Stimulated activated naive CD8-positive, alpha-beta T cell treated with anti-CD3 and anti-CD28 coated beads, Interleukin-15, Interleukin-2, amounts not matched to agents 100 ng/mL and 50 ng/mL, for 24 hours (primary cell): ENCODE data around the gene MIA3.

Source experiments
- H3K27ac Mint-ChIP-seq: one replicate; pipeline ENCODE4 v1.8.0; 2021; ENCODE audit warnings: mild to moderate bottlenecking, mixed read lengths
- H3K27me3 Mint-ChIP-seq: one replicate; pipeline ENCODE4 v1.8.0; 2021; ENCODE audit warnings: mixed read lengths
- H3K36me3 Mint-ChIP-seq: one replicate; pipeline ENCODE4 v1.8.0; 2021; ENCODE audit warnings: low read depth, mixed read lengths
- H3K4me1 Mint-ChIP-seq: one replicate; pipeline ENCODE4 v1.8.0; 2021; ENCODE audit warnings: low read depth, mixed read lengths
- H3K4me3 Mint-ChIP-seq: one replicate; pipeline ENCODE4 v1.8.0; 2021; ENCODE audit warnings: mild to moderate bottlenecking, mixed read lengths
- H3K9me3 Mint-ChIP-seq: one replicate; pipeline ENCODE4 v1.8.0; 2021; ENCODE audit warnings: mixed read lengths

Gene MIA3, protein sequence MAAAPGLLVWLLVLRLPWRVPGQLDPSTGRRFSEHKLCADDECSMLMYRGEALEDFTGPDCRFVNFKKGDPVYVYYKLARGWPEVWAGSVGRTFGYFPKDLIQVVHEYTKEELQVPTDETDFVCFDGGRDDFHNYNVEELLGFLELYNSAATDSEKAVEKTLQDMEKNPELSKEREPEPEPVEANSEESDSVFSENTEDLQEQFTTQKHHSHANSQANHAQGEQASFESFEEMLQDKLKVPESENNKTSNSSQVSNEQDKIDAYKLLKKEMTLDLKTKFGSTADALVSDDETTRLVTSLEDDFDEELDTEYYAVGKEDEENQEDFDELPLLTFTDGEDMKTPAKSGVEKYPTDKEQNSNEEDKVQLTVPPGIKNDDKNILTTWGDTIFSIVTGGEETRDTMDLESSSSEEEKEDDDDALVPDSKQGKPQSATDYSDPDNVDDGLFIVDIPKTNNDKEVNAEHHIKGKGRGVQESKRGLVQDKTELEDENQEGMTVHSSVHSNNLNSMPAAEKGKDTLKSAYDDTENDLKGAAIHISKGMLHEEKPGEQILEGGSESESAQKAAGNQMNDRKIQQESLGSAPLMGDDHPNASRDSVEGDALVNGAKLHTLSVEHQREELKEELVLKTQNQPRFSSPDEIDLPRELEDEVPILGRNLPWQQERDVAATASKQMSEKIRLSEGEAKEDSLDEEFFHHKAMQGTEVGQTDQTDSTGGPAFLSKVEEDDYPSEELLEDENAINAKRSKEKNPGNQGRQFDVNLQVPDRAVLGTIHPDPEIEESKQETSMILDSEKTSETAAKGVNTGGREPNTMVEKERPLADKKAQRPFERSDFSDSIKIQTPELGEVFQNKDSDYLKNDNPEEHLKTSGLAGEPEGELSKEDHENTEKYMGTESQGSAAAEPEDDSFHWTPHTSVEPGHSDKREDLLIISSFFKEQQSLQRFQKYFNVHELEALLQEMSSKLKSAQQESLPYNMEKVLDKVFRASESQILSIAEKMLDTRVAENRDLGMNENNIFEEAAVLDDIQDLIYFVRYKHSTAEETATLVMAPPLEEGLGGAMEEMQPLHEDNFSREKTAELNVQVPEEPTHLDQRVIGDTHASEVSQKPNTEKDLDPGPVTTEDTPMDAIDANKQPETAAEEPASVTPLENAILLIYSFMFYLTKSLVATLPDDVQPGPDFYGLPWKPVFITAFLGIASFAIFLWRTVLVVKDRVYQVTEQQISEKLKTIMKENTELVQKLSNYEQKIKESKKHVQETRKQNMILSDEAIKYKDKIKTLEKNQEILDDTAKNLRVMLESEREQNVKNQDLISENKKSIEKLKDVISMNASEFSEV (N-terminal part only)

DNA sequence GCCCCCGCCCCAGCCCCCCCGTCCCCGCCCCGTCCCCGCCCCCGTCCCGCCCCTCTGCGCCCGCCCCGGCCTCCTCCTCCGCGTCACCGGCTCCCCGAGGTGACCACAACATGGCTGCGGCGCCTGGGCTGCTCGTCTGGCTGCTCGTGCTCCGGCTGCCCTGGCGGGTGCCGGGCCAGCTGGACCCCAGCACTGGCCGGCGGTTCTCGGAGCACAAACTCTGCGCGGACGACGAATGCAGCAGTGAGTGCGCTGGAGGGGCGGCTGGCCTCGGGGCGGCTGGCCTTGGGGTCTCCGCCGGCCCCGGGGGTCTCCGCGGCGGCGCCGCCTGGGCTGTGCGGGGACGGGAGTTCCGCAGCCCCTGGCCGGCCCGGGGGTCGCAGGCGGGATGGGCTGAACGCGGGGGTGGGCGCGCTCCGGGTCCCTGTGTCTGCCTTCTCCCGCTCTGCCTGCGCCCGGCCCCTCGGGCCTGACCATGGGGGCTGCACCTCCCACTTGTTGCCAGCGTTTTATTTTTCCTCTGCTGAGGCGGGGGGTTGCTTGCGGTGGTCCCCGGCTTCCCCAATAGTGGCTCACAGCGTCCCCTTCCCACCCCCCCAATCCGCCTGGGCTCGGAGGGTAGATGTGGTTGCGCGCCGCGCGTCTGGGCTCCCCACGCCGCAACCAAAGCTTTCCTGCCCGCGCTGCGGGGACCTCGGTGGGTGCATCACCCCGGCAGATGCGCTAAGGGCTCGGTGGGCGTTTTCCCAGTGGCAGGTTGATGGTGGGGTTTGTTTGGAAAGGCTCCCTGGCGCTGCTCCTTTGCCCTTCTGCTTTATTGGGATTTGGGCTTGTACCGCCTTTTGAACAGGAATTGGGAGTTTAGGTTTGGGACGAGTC, at the start of gene MIA3:
MIA3 (plus strand) TSS at position 97 of the 879 bp plus-strand sequence; CDS start at position 111, 14 bp downstream.
- H3K4me3 Mint-ChIP-seq = peak within 1 kb of the TSS; percentile 84
- peaks cover 18% of the 10 kb centered on the region for H3K27me3 Mint-ChIP-seq
- H3K9me3 Mint-ChIP-seq = no peaks in the 10 kb centered on the region
- H3K4me1 Mint-ChIP-seq = peaks cover 37% of the 10 kb centered on the region
- H3K27ac Mint-ChIP-seq = peak within 1 kb of the TSS; percentile 90
- H3K36me3 Mint-ChIP-seq = peaks cover 17% of the 10 kb centered on the region

DNA sequence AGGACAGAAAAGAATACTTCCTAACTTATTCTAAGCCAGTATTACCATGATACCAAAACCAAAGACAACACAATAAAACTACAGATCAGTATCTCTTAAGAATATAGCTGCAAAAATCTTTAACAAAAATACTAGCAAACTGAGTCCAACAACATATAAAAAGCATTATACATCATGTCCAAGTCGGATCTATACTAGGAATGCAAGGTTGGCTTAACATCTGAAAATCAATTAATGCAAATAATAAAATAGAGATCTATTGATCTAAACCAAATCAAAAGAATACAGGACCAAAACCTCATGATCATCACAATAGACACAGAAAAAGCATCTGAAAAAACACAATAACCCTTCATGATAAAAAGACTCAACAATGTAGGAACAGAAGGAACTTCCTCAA, 47.1 kb upstream of the MIA3 start:
- Mint-ChIP-seq H3K27me3 (no peaks in the 10 kb centered on the region), H3K27ac (no peak overlapping the region), H3K4me3 (no peak overlapping the region), H3K4me1 (peaks cover 8% of the 10 kb centered on the region), H3K36me3 (peaks cover 78% of the 10 kb centered on the region), H3K9me3 (no peaks in the 10 kb centered on the region)

DNA sequence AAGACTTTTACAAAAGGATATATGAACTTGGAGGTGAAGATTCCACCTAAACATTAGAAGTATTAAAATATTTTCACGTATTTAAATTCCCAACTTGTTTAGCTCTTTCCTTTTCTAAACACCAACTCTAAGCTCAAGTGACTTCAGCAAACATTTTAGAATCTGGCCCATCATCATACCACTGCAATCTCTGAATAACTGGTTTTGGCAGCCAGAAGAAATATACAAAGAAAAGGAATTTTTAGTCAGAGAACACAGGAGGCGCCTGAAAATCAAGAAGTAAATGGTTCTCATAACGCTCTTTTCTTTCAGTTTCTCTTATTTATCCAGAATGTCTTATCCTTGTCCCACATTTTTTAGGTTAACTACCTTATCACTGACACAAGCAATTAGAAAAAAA, 38.6 kb upstream of the MIA3 start:
- no peak overlapping the region for H3K27ac Mint-ChIP-seq
- no peak overlapping the region for H3K4me3 Mint-ChIP-seq
- no peaks in the 10 kb centered on the region for H3K9me3 Mint-ChIP-seq
- peaks cover 23% of the 10 kb centered on the region for H3K4me1 Mint-ChIP-seq
- peaks cover 90% of the 10 kb centered on the region for H3K36me3 Mint-ChIP-seq
- H3K27me3 Mint-ChIP-seq = no peaks in the 10 kb centered on the region

DNA sequence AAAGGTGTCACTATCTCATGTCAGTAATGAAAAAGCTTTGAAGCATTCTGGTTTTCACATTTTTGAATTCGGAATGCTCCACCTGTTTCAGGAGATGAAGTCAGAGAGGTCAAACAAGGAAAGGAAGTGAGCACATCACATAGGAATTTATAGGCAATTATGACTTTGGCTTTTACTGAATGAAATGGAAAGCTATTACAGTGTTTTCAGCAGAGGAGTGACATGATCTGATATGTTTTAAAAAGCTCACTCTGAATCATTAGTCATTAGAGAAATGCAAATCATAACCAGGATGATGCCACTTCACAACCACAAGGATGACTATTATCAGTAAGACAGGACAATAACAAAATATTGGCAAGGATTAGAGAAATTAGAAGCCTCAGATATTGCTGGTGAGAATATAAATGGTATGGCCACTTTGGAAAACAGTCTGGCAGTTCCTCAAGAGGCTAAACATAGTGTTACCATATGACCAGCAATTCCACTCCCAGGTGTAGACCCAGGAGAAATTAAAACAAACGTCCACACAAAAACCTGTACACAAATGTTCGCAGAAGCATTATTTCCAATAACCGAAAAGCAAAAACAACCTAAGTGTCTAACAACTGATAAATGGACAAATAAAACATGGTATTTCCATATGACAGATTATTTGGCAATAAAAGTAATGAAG, 35.7 kb upstream of the MIA3 start:
- H3K4me3 Mint-ChIP-seq = no peak overlapping the region
- H3K4me1 Mint-ChIP-seq = peaks cover 43% of the 10 kb centered on the region
- H3K27ac Mint-ChIP-seq = no peak overlapping the region
- H3K9me3 Mint-ChIP-seq = no peaks in the 10 kb centered on the region
- peaks cover 84% of the 10 kb centered on the region for H3K36me3 Mint-ChIP-seq
- H3K27me3 Mint-ChIP-seq = no peaks in the 10 kb centered on the region

DNA sequence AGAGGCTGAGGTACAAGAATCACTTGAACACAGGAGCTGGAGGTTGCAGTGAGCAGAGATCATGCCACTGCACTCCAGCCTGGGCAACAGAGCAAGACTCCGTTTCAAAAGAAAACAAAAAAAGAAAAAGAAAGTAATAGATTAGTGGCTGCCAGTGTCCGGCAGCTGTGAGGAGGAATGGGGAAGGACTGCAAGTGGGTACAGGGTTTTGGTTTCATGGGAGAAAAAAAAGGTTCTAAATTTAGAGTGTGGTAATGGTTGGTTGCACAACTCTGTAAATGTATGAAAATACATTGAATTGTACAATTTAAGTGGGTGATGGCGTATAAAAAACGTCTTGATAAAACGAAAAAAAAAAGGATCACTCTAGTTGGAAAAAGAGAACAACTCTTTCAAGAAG, 34.8 kb upstream of the MIA3 start:
- Mint-ChIP-seq H3K27ac (peak overlapping the region; percentile 68), H3K4me1 (peaks cover 52% of the 10 kb centered on the region), H3K36me3 (peaks cover 84% of the 10 kb centered on the region), H3K27me3 (no peaks in the 10 kb centered on the region), H3K9me3 (no peaks in the 10 kb centered on the region), H3K4me3 (peak overlapping the region; percentile 40)

DNA sequence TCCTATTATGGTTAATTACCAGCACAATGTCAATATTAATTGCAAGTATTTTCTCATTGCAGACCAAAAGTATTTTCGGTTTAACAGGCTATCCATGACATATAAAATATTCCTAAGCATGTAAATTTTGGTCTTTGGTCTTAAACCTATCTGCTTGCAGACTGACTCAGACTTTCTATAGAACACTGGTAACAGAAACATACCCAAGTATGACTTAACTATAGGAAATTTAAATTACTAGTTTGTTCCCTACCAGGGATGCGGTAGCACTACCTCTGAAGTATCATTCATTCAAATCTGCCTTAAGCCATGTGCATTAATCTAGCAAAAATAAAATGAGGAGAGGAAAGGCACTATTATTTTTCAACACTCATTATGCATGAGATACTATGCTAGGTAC, 31.1 kb upstream of the MIA3 start:
- H3K9me3 Mint-ChIP-seq = no peaks in the 10 kb centered on the region
- peak overlapping the region; percentile 47 for H3K4me3 Mint-ChIP-seq
- peaks cover 67% of the 10 kb centered on the region for H3K36me3 Mint-ChIP-seq
- H3K27ac Mint-ChIP-seq = peak overlapping the region; percentile 76
- no peaks in the 10 kb centered on the region for H3K27me3 Mint-ChIP-seq
- H3K4me1 Mint-ChIP-seq = peaks cover 71% of the 10 kb centered on the region

DNA sequence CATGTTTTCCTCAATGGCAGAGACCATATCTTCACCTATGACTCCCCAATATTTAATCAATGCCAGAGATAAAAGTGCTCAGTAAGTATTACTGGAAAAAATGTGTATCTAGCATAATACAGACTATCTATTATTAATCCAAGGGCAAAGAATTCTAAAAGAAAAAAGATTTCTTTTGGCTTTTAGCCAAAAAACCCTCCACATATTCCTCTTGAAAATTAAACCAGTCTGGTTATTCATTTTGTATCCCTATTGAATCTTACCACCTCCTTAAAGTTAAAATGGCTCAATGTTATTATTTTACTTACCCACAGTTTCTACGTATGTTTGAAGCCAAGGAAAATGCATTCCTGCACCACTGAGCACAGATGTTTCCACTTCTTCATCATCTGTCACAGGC, 29.8 kb upstream of the MIA3 start:
- peaks cover 54% of the 10 kb centered on the region for H3K36me3 Mint-ChIP-seq
- peaks cover 58% of the 10 kb centered on the region for H3K4me1 Mint-ChIP-seq
- peak overlapping the region; percentile 59 for H3K27ac Mint-ChIP-seq
- peak overlapping the region; percentile 97 for H3K4me3 Mint-ChIP-seq
- H3K9me3 Mint-ChIP-seq = no peaks in the 10 kb centered on the region
- H3K27me3 Mint-ChIP-seq = no peaks in the 10 kb centered on the region

DNA sequence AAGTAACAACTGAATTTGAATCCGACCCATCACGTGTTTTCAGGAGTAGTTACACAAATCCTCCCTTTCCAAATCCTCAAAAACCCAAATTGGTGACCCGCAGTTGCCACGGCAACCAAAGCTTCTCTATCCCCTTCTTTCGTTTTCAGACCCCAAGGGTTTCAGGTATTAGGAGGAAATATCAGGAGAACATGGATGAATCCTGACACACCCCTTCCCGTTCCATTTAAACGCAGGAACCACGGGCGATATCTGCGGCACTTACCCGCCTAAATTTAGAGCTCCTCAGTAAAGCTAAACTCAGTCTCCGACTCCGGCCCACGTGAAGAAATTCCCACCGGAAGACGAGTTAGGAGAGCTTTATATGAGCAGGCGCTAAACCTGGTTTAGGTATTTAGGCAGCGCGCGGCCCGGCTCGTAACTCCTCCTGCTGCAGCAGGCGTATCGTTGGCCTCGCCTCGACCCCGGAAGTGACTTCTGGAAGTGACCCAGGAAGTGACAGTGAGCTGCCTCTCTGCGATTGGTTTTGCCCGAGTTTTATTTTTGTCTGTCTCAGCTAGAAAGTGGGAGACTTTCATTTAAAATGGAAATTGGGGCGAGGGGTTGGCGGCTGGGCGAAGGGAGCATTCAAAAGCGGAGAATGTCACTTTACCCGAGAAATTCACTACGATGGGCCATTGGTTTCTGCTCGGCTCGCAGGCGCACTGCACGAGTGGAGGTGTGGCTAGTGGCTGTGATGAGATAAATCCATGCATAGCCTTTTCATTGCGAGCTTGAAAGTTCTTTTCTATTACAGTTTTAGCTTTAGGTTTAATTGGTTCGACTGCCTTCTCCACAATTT, 28.2 kb upstream of the MIA3 start, which contains the start of gene TAF1A:
TAF1A (minus strand) TSS at position 472 of the 841 bp plus-strand sequence.
- H3K4me3 Mint-ChIP-seq = peak within 1 kb of the TSS; percentile 97

DNA sequence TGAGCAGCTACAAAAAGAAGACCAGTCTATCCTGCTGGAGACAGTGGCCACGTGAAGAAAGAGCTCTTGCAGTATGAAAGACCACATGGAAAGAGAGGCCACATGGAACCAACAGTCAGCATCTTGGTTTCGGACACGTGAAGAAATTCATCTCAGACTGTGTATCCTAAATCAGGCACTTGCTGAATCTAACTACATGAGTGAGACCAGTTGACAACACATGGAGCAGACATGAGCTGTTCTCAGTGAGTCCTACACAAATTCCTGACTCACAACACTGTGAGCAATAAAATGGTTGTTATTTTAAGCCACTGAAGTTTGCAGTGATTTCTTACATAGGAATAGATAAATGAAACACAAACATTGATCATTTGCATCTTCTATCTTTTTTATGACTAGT, 25.7 kb upstream of the MIA3 start:
- peaks cover 24% of the 10 kb centered on the region for H3K36me3 Mint-ChIP-seq
- H3K9me3 Mint-ChIP-seq = no peaks in the 10 kb centered on the region
- no peaks in the 10 kb centered on the region for H3K27me3 Mint-ChIP-seq
- no peak overlapping the region for H3K4me3 Mint-ChIP-seq
- H3K27ac Mint-ChIP-seq = no peak overlapping the region
- H3K4me1 Mint-ChIP-seq = peaks cover 35% of the 10 kb centered on the region

More for the DNA sequence above, 28.2 kb upstream of the MIA3 start, which contains the start of gene TAF1A:
- Mint-ChIP-seq H3K27me3 (no peaks in the 10 kb centered on the region), H3K27ac (peak within 1 kb of the TSS; percentile 95), H3K36me3 (peaks cover 43% of the 10 kb centered on the region), H3K4me1 (peaks cover 54% of the 10 kb centered on the region), H3K9me3 (no peaks in the 10 kb centered on the region)

DNA sequence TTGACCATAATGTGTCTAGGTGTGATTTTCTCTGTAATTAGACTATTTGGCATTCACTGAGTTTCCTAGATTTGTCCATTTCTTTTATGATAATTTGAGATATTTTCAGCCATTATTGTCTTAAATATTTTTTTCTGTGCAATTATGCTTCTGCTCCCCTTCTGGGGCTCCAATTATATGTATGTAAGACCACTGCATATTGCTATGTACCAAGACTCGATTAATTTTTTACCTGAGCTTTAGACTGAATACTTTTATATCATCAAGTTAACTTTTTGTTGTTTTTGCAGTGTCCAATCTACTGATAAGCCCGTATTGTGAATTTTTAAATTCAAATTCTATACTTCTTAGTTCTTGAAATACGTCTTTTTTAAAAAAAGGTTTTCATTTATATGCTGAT, 23.1 kb upstream of the MIA3 start:
- Mint-ChIP-seq H3K4me3 (no peak overlapping the region), H3K36me3 (no peaks in the 10 kb centered on the region), H3K4me1 (peaks cover 11% of the 10 kb centered on the region), H3K27ac (no peak overlapping the region), H3K9me3 (no peaks in the 10 kb centered on the region), H3K27me3 (no peaks in the 10 kb centered on the region)

DNA sequence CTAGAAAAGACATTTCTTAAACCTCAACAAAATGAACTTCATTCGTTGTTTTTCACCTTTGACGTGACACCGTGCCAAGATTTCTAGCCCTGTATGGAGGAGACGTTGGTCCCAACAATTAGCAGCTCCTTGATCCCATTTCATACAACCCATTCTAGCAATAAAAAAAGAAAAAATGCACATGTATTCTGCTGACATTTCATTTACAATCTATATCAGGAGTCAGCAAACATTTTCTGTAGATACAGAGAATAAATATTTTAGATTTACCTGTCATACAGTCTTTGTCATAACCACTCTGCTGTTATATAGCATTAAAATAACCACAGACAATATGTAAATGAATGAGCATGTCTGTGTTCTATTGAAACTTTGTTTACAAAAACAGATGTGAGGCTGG, 21.2 kb upstream of the MIA3 start:
- peaks cover 3% of the 10 kb centered on the region for H3K4me1 Mint-ChIP-seq
- no peak overlapping the region for H3K4me3 Mint-ChIP-seq
- no peak overlapping the region for H3K27ac Mint-ChIP-seq
- H3K27me3 Mint-ChIP-seq = no peaks in the 10 kb centered on the region
- H3K36me3 Mint-ChIP-seq = no peaks in the 10 kb centered on the region
- no peaks in the 10 kb centered on the region for H3K9me3 Mint-ChIP-seq

DNA sequence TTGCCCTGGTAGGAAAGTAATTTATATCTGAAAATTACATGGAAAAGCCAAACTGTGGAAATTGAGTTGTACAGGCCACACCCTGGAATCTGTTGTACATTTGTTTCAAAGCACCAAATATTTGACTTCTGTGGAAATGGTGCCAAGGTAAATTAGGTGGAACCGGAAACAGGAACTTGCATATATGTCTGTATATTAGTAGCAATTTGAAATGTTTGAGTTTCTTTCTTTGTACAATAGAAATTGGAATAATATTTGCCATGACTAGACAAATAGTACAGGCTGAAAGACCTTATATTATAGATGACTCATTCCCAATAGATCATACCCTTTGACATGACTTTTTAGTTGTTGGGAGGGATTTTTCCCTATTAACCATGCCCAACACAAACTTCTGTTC, 17.6 kb upstream of the MIA3 start:
- Mint-ChIP-seq H3K9me3 (no peaks in the 10 kb centered on the region), H3K4me3 (no peak overlapping the region), H3K4me1 (peaks cover 3% of the 10 kb centered on the region)

DNA sequence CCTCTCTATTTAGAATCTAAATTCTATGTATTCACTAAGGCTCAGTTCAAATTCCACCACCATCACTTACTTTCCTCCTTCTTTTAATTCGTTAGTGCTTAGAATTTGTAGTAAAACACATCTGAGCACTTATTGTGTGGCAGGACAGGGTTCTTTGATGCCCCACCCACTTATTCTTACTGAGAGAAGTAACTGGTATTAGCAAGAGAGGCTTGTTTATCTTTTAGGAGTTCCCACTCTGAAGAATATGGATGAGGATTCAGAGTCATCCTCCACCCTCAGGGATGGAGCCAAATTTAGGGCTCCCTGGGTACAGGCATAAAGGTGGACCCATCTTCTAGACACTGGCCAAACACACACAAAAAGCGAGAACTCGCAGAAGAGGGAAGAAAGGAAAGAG, 16.6 kb upstream of the MIA3 start:
- Mint-ChIP-seq H3K4me1 (peaks cover 3% of the 10 kb centered on the region), H3K4me3 (no peak overlapping the region), H3K27me3 (no peaks in the 10 kb centered on the region), H3K27ac (no peak overlapping the region), H3K9me3 (no peaks in the 10 kb centered on the region), H3K36me3 (no peaks in the 10 kb centered on the region)

More for the DNA sequence above, 17.6 kb upstream of the MIA3 start:
- H3K27ac Mint-ChIP-seq = no peak overlapping the region
- H3K27me3 Mint-ChIP-seq = no peaks in the 10 kb centered on the region
- H3K36me3 Mint-ChIP-seq = no peaks in the 10 kb centered on the region
